GM19467 (cell line): Measurements from ENCODE around the gene MYBBP1A.

Experiments
- ATAC-seq: cut with Tn5 transposase; IDR thresholded peaks from one replicate; pipeline ENCODE4 v1.9.1; 2021; ENCODE audit warnings: mild to moderate bottlenecking, moderate library complexity; ENCODE audit not compliant: unreplicated experiment

The MYBBP1A gene

GRCh38 chr17:4505187-4505586, 50.0 kb downstream of the MYBBP1A start:
- ATAC-seq: no peak

DNA sequence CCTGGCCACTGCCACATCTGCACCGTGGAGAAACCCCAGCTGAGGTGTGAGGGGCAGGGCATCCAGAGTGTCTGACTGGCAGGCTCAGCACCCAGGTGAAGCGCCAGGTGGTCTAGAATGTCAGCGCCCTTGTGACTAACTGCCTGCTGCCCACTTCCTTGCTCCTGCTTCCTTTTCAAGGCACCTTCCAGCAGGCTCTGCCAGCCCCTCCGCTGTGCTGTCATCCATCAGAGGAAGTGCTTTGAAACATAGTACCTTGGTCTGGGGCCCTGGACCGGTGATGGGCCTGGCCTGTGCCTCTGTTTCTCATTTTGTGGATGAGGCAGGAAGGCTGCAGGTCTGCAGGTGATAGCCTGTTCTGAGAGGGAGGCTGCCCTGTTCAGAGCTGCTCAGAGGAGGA, 51.0 kb downstream of the MYBBP1A start:
- ATAC-seq: no peak

DNA sequence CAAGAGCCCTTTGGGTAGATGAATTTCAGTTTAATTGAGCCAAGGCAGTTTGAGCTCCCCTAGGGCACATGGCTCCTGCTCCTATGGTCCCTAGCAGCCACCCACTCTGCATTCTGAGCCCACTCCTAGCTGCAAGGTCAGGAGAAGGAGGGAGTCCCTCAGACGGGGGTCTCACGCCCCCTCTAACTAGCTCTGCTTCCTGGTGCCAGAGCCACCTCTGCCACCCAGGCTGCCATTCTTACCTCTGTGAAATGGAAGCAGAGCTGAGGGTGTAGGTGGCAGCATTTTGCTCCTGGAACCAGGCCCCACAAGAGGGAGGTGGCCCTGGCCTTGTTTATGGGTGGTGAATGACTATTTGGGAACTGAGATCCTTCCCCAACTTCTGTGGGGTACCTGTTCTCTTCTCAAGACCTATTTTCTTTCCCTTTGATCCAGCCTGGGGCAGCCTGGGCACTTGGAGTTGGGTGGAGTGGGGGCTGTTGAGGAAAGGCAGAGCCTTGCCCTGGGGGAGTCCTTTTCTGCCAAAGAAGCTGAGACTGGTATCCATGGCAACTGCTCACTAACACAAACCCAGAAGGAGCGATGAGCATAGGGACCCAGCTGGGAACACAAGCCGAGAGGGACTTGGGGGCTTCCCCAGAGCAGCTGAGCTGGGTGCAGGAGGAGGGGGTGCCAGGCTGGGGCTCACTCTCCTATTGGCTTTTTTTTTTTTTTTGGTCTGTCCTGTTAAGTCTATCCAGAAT, 51.7 kb downstream of the MYBBP1A start:
- no peak for ATAC-seq

GRCh38 chr17:4502466-4503154, 52.6 kb downstream of the MYBBP1A start:
- no peak for ATAC-seq

DNA sequence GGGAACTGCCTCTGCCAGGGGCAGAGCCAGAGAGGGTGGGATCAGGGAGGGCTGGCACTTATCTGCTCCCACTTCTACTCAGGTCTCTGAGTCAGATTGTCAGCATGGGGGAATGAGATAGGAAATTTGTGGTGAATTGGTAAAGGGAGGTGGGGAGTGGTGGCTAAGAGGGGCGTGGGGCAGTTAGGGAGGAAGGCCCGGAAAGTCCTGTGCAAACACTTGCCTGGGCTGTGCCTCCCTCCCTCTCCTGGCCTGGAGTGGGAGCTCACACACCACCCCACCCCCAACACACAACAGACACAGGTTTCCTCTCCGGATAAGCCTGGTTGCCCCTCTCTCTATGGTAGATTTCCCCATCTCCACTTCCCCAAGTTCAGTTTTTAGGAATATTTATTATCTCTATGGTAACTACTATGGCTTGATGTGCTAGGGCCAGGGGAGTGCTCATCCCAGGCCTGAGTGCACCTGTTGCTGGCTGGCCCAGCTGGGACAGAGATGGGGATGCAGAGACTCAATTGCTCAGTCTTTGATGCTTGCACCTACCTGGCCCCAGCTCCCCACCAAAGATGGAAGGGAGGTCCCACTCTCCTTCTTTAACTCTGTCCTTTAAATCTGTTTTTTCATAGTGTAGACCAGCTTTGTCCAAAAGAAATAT, 53.8 kb downstream of the MYBBP1A start:
- no peak for ATAC-seq

GRCh38 chr17:4500191-4500571, 55.0 kb downstream of the MYBBP1A start:
- no peak for ATAC-seq

GRCh38 chr17:4499431-4500190, 55.6 kb downstream of the MYBBP1A start:
- no peak for ATAC-seq

DNA sequence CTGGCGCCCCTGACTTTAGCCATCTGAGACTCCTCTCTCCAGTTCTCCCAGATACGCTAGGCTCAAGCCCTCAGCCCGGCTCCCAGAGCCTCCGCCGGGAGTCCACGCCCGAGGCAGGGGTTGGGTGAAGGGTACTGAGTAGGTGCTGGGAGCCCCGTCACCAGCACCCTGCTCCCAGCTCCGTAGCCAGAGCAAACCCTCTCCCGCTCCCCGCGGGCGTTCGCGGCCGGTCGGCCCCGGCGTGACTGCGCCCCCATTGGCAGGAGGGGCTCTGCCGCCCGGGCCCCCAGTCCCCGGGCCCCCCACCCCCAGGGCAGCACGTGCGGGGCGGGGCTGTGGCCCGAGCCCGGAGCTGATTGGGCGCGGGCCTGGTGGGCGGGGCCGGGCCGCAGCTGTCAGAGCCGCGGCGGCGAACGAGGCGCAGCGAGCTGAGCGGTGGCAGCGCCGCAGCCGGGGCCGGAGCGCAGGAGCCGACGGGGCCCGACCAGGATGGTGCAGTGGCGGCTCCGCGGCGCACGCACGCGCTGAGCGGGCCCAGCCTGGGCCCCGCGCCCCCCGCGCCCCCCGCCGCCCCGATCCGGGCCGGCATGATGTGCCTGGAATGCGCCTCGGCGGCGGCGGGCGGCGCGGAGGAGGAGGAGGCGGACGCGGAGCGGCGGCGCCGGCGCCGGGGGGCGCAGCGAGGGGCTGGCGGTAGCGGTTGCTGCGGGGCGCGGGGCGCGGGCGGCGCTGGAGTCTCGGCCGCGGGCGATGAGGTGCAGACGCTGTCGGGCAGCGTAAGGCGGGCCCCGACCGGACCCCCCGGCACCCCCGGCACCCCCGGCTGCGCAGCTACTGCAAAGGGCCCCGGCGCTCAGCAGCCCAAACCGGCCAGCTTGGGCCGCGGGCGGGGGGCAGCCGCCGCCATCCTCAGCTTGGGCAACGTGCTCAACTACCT, 56.5 kb downstream of the MYBBP1A start, which contains the start of gene SPNS2:
SPNS2 (plus strand) TSS at position 421 of the 937 bp plus-strand sequence; CDS start at position 588, 167 bp downstream.
- ATAC-seq: no peak

DNA sequence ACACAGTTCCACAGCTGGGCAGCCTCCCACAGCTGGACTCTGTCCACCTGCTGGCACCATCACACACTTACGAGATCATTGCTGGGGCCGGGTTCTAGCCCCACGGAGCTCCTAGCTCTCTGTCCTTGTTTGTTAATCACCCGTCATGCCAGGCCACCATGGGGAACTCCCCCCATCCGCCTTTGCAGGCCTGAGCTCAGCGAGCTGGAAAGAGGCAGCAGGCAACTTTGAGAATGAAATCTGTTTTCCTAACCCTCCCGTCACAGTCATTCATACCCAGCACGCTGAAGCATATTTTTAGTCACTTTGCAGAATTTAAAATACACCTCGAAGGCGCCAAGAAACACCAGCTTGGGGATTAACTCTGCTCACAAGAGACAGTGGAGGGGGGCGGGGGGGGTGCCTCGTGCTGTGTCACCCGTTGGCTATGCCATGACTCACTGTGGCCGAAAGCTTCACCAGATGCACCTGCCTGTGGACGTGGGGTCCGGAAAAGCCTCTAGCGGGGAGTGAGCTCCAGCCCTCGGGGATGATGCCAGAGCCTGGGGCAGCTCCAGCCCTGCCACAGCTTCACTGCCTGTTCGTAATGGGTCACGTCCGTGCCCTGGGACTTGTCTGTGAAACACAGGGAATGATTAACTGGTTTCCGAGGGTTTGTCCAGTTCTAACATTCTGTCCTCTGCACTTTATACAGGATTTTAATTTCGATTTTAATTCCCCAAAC, 57.9 kb downstream of the MYBBP1A start:
- no peak for ATAC-seq

DNA sequence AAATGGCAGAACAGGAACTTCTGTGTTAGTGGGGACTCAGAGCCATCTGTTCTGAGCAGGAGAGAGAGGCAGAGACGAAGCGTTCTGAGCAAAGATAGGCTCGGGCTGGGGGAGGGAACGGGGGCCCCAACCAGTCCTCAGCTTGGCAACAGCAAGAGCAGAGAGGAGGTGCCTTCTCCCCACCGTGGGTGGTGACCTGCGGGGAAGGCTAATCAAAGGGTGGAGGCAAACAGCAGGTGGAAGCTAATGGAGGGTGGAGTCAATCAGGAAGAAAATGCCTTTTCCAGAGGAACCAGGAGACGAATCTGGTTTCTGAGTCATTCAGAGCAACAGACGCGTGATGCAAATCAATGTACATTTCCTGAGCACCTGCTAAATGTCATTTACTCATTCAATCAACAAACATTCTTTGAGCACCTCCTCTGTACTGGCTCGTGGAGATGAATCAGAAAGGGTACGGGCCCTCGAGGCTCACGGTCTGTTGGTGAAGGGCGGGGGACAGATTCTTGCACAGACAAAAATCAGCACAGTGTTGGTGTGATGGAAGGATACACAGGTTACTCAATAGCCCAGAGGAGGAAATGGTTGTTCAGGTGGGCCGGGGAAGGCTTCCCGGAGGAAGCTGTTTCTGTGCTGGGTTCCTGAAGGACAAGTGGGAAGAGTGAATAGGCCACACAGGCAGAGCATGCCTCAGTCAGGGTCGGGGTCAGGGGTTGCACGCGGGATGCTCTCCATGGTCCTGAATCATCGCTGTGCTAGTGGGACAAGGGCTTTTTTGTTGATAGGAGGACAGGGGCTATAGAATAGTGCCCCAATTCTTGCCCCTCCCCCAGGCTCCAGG, 62.2 kb downstream of the MYBBP1A start:
- ATAC-seq: no peak

DNA sequence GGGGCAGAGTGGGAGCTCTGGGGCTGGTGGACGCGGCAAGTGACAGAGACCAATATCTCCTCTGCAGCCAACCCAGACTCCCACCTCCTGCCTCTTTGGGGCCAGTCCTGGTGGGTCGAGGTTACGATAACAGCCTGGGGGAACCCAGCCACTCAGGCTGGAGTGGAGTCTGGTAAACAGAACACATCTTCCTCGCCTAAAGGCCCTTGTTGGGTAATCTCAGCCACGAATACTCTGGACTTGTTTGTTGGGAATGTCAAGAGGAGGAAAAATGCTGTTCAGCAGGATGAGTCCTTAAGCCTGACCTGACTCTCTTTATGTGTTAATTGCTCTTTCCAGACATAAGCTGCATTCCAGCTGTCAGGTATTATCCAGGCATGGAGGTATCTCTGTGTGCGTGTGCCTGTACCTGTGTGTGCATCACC, 64.5 kb downstream of the MYBBP1A start:
- ATAC-seq: no peak

GRCh38 chr17:4490109-4490591, 65.0 kb downstream of the MYBBP1A start:
- no peak for ATAC-seq

DNA sequence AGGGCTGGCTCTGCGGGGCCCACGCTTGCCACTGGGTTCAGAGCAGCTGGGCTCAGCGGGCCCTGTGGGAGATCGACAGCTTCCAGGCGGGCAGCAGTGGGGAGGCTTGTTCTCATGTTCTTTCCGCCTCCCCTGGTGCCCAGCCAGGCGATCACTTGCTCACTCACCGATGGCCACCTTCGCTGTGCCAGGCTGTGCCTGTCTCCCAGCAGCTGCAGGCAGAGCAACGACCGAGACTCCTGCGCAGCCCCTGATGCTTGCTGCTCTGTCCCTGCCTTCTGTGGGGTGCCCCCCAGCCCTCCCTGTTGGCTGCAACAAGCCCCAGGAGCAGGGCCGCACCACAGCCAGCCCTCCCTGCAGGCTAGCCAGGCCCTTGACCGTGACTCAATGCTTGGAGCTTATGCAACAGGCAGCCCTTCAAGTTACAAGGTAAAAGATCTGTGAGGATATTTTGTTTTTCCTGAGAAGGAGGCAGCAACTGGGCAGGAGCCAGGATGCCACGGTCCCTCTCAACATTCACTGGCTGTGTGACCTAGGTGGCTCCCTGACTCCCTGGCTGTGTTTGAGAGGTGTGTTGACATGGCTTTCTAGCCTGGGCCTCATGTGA, 66.1 kb downstream of the MYBBP1A start:
- ATAC-seq: no peak
